ENCODE results near the gene WARS2.

Gene WARS2

GRCh38 chr1:119011116-119011515, 129.3 kb downstream of the WARS2 start:
- no peak for DNase-seq

DNA sequence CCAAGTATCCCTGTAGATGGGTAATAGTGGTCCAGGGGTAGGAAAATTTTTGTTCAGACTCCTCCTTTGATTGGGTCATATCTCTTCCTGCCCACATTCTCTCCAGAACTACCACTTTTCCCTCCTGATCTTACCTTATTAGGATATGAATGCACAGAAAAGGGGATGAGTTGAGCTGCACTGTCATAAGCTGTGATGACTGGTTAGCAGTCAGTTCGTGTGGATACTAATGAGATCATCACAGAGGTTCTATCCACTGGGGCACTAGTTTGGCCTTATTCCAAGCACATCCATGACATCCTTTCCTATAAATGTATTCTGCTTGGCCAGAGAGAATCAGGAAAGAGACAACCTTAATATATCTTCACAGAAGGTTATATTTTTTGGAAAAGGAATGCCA, 130.3 kb downstream of the WARS2 start:
- DNase-seq = no peak

DNA sequence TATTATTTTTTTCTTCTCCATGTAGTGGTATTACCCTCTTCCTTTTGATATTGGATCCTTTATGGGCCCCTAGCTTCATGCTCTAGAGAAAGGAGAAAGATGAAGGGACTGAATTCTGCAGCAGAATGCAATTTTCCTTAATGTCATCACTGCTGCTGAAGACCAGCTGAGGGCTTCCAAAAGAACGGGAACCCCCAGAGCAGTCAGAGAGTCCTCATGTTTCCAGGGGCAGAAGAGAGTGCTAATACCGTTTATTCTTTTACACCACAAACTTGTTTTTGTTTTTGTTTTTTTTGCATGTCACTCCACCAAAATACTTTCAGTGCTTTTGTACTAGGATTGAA, 131.2 kb downstream of the WARS2 start:
- no peak for DNase-seq

GRCh38 chr1:119008483-119009311, 131.8 kb downstream of the WARS2 start:
- DNase-seq = no peak

DNA sequence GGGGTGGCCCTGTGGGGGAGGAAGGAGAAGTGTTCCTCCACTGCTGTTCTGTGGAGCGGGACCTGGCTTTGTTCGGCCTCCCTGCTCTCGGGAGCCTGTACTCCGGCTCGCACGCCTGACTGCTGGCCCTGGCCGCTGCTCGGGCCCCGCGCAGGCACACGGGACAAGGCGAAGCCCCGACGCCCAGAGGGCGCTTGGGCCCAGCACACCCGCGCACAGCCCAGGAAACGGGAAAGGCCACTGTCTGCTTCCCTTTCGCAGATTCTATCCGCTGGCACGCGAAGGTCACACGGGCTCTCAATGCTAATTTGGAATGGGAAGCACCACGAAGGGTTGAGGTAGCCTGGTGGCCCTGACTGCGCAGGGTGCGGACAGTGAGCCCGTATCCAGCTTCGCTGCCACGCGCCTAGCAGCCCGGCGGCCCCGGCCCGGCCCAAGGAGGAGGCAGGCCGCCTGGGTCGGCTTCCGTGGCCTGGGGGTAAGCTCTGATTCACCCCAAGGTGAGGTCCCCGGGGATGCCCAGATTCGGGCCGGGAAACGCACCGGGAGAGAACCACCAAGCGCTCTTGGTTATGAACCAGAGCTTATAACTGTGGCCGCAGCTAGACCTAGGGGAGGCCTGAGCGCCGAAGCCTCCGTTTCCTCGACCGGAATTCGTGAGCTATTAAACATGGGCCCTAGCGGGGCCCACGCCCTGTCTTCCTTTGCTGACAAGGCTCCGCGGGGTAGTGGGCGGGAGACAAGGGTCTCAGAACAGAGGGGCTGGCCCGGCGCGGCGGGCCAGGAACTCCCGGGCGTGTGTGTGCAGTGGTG, 132.6 kb downstream of the WARS2 start:
- DNase-seq = no peak

DNA sequence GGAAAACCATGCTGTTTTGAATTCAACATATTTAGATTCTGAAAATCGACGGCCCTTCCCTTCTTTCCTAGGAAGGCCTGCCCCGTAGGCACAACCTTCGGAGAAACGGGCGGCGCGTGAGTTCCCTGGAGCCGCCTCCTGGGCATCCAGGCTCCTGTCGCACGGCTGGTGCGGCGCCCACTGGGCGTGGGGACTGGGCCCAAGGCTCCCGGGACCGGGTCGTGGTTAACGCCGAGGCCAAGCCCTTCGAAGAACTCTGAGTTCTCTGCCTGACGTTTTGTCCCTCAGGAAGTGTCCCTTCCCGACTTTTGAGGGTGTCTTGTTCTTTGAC, 133.1 kb downstream of the WARS2 start:
- no peak for DNase-seq

DNA sequence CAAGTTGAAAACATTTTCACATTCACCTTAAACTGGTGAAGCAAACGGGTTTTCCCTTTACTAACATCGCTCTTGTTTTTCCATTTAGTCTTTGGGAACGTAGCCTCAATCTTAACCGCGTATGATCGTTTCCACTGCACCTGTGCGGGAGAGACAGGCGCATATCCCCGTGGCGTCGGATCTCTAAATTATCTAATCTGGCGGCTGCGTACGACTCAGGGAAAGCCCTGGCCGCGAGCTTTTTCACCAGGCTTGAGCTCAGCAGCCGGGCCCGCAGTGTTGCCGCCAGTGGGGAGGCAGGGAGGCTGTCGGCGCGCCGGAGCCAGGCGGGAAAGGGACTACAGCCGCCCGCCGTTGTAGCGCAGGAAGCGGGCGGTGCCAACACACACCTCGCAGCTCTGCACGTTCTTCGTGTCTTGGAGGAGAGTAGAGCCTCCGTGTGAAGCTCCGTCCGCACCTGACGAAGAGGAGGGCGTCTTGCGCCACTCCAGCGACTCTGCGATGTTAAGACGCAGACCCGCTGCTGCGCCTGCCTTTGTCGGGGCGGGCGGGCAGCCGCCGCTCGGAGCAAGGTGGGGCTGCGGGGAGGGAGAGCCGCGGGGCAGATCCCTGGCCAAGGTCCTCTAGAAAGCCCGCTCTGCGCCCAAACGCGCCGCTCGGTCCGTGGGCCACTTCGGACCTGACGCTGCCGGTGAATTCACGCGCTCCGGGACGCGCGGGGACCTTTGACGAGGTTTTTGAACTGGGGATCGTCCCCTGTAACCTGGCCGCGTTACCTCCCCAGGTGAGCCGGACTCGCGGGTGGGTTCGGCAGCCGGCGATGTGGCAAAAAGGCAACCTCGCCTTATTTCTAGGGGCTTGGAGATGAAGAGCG, 133.8 kb downstream of the WARS2 start:
- DNase-seq = no peak

GRCh38 chr1:119005724-119006405, 134.6 kb downstream of the WARS2 start:
- DNase-seq = no peak

- DNase-seq = no peak
These were observed 135.7 kb downstream of the WARS2 start for GRCh38 chr1:119004781-119005180.

DNA sequence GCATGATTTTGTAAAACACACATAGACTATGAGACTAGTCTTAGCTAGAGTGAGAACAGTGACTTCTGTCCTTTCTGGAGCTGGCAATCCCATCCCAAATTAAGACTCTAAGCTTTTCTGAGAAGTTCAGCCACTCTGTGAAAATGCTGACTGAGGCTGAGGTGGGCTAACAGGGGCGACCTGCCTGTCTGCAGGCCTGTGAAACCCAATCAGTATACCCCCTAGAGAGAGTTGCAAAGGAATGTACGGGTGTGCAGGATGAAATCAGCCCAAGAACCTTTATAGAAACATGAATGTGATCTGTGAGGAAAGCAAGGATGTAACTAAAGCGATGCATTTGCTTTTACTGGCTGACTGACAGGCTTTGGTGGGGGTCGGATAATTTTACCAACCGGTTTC, 136.3 kb downstream of the WARS2 start:
- no peak for DNase-seq

DNA sequence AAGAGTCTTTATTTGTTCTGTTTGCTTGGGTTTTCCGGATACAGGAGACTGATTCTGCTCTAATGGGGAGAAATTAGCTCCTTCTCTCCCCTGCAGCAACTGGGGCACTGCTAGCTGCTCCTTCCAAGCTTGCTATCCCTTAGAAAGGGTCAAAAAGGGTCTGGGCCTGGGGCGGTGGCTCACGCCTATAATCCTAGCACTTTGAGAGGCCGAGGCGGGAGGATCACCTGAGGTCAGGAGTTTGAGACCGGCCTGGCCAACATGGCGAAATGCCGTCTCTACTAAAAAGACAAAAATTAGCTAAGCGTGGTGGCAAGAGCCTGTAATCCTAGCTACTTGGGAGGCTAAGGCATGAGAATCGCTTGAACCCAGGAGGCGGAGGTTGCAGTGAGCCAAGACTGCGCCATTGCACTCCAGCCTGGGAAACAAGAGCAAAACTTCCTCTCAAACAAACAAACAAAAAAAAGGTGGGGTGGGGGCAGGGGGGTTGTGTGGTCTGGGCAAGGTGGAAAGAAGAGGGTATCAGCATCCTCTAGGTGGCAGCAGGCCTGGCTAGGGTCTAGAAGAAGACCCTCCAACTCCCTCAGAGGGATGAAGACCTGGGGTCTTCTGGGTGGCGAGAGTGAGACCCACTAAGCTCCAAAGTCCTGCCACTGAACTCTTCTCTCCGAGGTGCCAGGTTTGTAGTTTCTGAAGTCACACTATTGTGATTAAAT, 136.9 kb downstream of the WARS2 start:
- no peak for DNase-seq

GRCh38 chr1:119002028-119002686, 138.3 kb downstream of the WARS2 start:
- DNase-seq = no peak

GRCh38 chr1:119001181-119002027, 139.0 kb downstream of the WARS2 start:
- DNase-seq = no peak

GRCh38 chr1:119000371-119001180, 139.9 kb downstream of the WARS2 start:
- no peak for DNase-seq

GRCh38 chr1:118999348-119000071, 140.9 kb downstream of the WARS2 start:
- DNase-seq = no peak

- no peak for DNase-seq
These were observed 142.3 kb downstream of the WARS2 start for GRCh38 chr1:118998171-118998570.

GRCh38 chr1:118997225-118997624, 143.2 kb downstream of the WARS2 start:
- no peak for DNase-seq

DNA sequence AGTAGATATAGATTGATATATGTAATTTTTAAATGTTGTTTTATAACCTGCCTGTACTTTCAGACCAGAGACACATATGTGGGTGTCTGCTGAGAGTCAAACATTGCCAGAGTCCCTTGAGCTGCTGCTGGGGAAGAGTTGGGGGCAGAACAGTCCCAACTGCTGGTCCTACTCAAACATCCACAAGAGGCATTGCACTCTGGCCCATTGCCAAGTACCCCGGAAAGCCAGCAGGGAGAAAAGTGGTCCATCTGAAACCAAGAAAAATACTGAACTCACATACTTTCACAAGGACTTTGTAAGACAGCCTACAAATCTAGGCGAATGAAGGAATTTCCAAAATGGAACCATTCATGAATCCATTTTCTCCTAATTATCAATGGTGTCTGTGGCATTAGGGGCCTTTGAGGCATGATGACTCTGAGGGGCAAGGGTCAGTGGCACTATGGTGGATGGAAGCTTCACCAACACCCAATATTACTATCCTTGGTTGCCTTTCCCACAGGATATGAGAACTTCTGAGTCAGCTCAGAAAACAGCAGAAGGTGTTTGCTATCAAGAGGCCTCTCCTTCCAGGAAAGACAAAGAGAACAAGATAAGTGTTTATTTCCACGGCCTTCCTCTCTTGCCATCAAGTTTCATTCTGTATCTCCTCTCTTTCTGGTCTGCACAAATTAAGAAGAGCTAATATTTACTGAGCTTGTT, 145.0 kb downstream of the WARS2 start:
- no peak for DNase-seq

- no peak for DNase-seq
These were observed 146.8 kb downstream of the WARS2 start for GRCh38 chr1:118993700-118994026.

Measured in stimulated activated naive CD4-positive, alpha-beta T cell (primary cell).